Mononuclear cell (primary cell): Measurements from ENCODE around the gene SLC44A1. TPM values are rescaled to one million over a fixed set of nuclear protein-coding genes. Genes with fewer than 3 reads are reported as not detected.
"Not testable (repeated sequence)": the region's sequence is repeated elsewhere in the genome, so short reads cannot be mapped to it uniquely, and the experiment has no call there.

Experiments
- H3K27me3 ChIP-seq: 2 replicates; pipeline ENCODE4 v1.6.0; 2011; ENCODE audit warnings: low read length, control low read depth; ENCODE audit not compliant: insufficient read depth
- H3K4me1 ChIP-seq: 2 replicates; pipeline ENCODE4 v1.5.1; 2011; ENCODE audit warnings: mild to moderate bottlenecking, low read length, control low read depth; ENCODE audit not compliant: insufficient read depth
- H3K4me3 ChIP-seq: 2 replicates; pipeline ENCODE4 v1.5.1; 2011; ENCODE audit warnings: mild to moderate bottlenecking, low read length, moderate library complexity
- H3K9me3 ChIP-seq: 2 replicates; pipeline ENCODE4 v1.5.1; 2011; ENCODE audit warnings: low read depth, mild to moderate bottlenecking, control low read depth, low read length
- total RNA-seq: library from RNA; depleted of rRNA; stranded (reverse); fragments of >200 nt; gene quantifications from one replicate; pipeline ENCODE4 v1.2.3, GENCODE V29; 2012

SLC44A1 gene
- total RNA-seq, 1 donor = 8.2 TPM

DNA sequence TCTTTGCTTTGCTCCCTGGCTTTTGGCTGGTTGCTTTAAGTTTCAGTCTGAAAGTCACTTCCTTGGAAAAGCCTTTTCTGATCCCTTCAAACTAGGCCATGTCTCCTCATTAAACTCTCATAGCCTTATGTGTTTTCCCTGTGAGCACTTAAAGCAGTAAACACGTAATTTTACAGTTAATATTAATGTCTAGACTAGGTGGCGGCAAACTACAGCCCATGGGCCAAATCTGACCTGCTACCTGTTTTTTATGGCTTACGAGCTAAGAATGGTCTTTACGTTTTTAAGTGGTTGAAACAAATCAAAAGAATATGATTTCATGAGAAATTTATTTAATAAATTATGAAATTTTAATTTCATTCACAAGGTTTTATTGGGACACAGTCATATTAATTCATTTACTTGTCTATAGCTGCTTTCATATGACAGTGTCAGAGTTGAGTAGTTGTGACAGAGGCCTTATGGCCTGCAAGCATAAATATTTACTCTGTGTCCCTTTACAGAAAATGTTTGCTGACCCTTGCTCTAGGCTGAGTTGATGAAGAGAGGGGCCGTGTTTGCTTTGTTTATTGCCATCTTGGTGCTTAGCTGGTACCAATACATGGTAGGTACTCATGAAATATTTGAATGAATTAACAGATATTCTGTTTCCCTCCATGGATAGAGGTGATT is 7.4 kb downstream of the SLC44A1 start:
- H3K4me3 ChIP-seq = no peak overlapping the region
- no peaks in the 10 kb centered on the region for H3K9me3 ChIP-seq
- peaks cover under 1% of the 10 kb centered on the region for H3K4me1 ChIP-seq
- H3K27me3 ChIP-seq = no peaks in the 10 kb centered on the region

DNA sequence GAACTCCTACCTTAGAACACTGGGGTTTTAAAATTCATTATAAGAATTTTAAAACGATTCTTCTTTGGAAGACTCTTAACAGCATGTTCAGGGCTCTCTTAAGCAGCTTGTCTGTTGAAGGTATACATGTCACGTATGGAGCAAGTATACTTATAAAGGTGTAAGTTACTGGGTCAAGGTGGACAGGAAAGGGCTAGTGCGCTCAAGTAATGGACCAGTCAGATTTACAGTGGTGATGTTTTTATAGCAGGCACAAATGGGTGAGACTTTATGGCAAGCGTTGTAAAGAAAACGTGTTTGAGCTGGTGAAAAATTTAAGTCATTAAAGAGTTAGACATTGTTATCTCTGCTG is 7.9 kb downstream of the SLC44A1 start:
- Histone ChIP-seq H3K27me3 (no peaks in the 10 kb centered on the region), H3K4me1 (peaks cover 3% of the 10 kb centered on the region), H3K4me3 (no peak overlapping the region), H3K9me3 (no peaks in the 10 kb centered on the region)

DNA sequence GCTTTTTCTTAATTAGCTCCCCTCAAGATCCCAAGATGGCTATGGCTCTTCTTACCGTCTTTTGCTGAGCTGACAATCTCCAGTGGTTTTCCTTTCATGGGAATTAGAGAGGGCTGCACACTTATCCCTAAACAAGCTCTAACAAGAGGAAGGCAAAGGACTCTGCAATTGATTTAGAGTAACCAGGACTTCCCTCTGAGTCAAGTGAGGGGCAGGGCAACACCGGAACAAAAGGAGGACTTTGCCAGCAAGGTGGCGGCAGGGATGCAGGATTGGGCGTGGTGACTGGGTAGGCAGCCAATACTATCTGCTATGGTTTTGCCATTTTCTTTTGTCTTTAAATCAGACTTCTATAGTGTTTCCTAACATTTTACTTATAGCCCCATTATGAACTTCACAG is 9.8 kb downstream of the SLC44A1 start:
- no peak overlapping the region for H3K4me3 ChIP-seq
- H3K27me3 ChIP-seq = no peaks in the 10 kb centered on the region
- no peaks in the 10 kb centered on the region for H3K9me3 ChIP-seq
- peaks cover 12% of the 10 kb centered on the region for H3K4me1 ChIP-seq

DNA sequence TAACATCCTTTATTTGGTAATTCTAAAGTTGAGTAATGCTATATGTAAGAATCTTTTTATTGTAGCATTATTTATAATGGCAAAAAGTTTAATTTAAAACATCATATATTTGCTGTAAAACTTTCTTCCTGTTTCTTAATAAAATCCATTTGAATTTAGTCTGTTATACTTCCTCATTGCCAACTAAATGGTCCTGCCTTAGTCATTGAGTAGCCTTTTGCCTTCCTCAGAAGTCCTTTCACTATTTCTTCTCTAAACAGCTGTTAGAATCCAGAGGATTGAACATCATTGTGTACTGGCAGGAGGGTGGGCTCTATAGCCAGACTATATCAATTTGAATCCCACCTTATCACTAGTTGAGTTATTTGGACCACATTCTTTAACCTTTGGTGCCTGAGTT is 11.0 kb downstream of the SLC44A1 start:
- Histone ChIP-seq H3K27me3 (no peaks in the 10 kb centered on the region), H3K4me1 (peaks cover 16% of the 10 kb centered on the region), H3K4me3 (no peak overlapping the region), H3K9me3 (no peaks in the 10 kb centered on the region)

DNA sequence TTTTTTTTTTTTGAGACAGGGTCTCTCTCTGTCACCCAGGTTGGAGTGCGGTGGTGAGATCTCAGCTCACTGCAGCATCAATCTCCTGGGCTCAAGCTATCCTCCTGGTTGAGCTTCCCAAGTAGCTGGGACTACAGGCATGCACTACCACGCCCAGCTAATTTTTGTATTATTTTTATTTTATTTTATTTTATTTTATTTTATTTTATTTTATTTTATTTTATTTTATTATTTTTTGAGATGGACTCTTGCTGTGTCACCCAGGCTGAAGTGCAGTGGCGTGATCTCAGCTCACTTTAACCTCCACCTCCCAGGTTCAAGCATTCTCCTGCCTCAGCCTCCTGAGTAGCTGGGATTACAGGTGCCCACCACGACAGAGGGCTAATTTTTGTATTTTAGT is 12.1 kb downstream of the SLC44A1 start:
- H3K9me3 ChIP-seq, H3K4me3 ChIP-seq, H3K27me3 ChIP-seq: not testable (repeated sequence)
- peaks cover 16% of the 10 kb centered on the region for H3K4me1 ChIP-seq

DNA sequence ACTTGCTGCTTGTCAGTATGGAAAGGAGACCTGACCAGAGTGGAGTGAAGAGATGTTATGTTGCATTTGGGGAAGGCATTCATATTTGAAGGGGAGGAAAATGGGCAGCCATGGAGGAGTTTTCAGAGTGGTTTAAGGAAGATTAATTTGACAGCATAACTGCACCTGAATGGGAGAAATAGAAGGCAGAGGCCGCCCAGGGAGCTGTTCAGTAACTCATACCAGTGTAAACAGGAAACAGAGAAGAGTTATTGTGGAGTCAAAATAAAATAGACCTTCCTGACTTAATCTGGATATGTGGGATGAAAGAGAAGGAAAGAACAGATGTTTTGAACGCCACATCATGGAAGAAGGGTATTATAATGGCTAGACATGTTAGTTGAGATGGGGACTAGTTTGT is 13.4 kb downstream of the SLC44A1 start:
- Histone ChIP-seq H3K4me3 (no peak overlapping the region), H3K9me3 (no peaks in the 10 kb centered on the region), H3K4me1 (peaks cover 16% of the 10 kb centered on the region), H3K27me3 (no peaks in the 10 kb centered on the region)

DNA sequence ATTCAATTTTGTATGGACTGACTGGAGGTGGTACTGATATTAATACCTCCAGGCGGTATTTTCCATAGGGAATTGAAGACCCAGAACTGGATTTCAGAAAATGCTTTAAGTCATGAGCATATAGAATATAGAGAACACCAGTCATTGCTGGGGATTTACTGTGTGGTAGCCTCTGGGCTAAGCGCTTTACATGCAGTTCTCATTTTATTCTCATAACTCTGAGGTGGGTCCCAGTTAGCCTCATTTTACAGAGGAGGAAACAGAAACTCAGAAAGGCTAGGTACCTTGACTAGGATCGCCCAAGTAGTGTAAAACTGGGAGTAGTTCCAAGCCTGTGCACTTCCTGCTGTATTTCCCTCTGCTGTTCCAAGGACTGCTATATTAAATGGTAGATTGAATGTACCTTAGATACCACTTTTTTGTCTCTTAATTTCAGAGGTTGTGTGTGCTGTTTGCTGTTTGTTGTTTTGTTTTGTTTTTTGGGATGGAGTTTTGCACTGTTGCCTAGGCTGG is 13.8 kb downstream of the SLC44A1 start:
- Histone ChIP-seq H3K27me3 (no peaks in the 10 kb centered on the region), H3K9me3 (no peaks in the 10 kb centered on the region), H3K4me3 (no peak overlapping the region), H3K4me1 (peaks cover 16% of the 10 kb centered on the region)

DNA sequence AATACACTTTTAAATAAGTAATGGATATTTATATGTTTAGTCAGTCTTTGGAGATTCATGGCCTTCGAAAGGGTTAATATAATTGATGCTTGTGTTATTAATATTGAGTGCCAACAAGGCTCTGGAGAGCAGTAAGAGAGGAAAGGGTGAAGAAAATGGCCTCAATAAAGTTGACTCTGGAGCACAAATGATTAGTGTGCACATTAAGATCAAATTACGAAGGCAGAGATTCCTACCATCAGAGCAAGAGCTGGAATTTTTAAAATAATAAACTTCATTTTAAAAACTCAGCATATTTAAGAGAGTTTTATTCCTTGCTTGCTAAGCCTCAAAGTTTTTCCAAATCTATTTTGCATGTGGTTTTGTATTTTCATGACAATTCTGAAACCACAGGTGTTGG is 14.8 kb downstream of the SLC44A1 start:
- Histone ChIP-seq H3K27me3 (no peaks in the 10 kb centered on the region), H3K4me3 (no peak overlapping the region), H3K9me3 (no peaks in the 10 kb centered on the region), H3K4me1 (peaks cover 20% of the 10 kb centered on the region)

DNA sequence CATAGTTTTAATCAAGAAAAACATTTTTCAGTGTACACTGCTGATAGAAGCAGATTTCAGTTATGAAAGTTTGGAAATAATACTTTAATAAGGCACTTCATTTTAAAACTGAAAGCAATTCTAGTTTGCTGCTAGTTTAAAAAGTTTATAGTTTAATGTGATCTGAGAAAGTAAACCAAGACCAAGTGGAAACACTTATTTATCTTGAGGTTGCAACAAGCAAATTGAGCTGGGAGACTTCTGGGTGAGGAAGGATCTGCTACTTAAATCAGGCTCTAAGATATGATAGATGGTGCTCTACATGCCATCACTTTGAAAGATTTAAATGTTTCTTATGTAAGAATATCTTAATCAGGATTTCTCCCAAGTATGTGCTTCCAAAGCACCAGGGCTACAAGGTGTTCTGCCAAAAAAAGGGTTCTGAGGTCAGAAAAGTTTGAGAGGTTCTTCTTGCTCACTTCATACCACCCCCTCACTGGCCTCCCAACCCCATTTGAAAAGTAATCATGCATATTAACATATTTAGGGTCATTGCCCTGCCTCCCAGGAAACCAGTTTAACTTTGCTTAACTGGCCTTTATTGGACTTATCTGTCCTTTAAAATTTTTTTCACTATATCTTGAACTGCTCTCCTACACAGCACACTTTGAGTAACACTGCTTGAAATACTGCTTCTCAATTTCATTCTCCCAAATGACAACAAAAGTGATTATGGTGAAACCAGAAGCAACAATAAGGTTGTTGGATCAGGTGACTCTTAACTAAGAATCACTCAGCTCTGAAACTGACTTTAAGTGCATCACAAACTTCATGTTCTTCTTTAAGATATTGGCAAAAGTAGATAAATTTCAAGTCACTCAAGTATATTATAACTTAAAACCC is 15.5 kb downstream of the SLC44A1 start:
- no peaks in the 10 kb centered on the region for H3K9me3 ChIP-seq
- peaks cover 24% of the 10 kb centered on the region for H3K4me1 ChIP-seq
- no peaks in the 10 kb centered on the region for H3K27me3 ChIP-seq
- H3K4me3 ChIP-seq = no peak overlapping the region

DNA sequence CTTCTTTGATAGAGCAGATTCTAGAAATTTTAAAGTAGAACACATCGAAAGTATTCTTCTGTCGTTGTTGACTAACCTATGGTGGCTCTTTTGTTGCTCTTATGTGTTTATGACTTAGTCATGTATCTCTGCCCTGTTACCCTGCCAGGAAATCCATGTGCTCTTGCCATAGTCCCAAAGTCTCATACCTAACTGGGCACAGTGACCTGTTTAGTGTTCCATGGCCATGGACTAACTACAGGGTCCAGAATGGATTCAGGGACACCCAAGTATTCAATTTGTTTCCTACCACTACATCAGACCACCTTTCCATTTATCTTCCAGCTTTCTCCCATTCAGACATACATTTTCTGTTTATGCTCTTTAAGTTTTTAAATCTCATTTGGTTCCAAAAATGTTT is 18.0 kb downstream of the SLC44A1 start:
- no peak overlapping the region for H3K4me3 ChIP-seq
- no peaks in the 10 kb centered on the region for H3K9me3 ChIP-seq
- no peaks in the 10 kb centered on the region for H3K27me3 ChIP-seq
- peaks cover 20% of the 10 kb centered on the region for H3K4me1 ChIP-seq

DNA sequence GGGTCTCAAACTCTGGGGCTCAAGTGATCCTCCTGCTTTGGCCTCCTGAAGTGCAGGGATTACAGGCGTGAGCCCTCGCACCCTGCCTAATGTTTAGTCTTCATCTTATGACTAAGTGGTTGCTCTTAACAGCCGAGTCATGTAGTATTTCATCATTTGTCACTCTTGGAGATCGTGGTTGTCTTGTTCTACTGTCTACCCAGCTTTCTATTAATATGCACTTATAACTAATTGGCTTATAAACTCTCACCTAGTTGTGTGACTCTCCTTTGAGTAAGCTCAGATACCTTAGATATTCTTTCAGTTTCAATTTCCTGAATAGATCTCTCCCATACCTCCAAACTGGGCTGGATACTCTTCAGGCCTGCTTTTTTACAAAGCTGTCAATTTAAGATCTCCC is 19.9 kb downstream of the SLC44A1 start:
- H3K27me3 ChIP-seq = no peaks in the 10 kb centered on the region
- H3K4me3 ChIP-seq = no peak overlapping the region
- peaks cover 12% of the 10 kb centered on the region for H3K4me1 ChIP-seq
- H3K9me3 ChIP-seq = no peaks in the 10 kb centered on the region

DNA sequence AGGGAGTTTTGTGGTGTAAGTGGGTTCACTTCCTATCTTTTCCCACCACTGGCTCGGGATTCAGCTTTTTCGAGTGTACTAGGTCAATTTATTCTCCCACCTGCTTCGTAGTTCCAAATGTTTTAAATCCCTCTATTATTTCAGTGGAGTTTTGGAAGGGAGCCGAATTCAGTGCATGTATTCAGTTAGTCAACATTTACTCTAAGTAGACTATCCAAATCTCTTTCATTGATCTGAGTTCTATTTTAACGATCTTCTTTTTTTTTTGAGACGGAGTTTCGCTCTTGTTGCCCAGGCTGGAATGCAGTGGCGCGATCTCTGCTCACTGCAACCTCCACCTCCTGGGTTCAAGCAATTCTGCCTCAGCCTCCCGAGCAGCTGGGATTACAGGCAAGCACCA is 23.8 kb downstream of the SLC44A1 start:
- not testable (repeated sequence) for H3K9me3 ChIP-seq, H3K4me3 ChIP-seq, H3K4me1 ChIP-seq, H3K27me3 ChIP-seq

DNA sequence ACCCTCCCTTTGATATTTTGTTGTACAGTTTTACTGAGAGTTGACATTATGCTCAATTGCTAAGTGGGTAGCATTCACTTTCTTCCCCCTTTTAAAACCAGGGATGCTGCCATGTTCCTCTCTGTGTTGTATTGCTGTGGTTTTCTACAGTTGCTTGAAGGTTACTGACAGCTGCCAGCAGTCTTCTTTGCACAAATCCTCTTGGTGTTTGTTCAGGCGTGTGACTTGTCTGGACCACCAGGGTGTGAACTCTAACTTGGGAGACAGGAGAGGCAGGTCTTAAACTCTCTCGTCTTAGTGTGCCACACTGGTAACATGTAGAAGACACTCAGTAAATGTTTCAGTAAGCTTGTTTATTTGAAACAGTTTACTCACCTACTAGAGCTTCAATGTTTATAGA is 25.1 kb downstream of the SLC44A1 start:
- no peaks in the 10 kb centered on the region for H3K27me3 ChIP-seq
- no peak overlapping the region for H3K4me3 ChIP-seq
- H3K9me3 ChIP-seq = no peaks in the 10 kb centered on the region
- H3K4me1 ChIP-seq = peaks cover 1% of the 10 kb centered on the region

DNA sequence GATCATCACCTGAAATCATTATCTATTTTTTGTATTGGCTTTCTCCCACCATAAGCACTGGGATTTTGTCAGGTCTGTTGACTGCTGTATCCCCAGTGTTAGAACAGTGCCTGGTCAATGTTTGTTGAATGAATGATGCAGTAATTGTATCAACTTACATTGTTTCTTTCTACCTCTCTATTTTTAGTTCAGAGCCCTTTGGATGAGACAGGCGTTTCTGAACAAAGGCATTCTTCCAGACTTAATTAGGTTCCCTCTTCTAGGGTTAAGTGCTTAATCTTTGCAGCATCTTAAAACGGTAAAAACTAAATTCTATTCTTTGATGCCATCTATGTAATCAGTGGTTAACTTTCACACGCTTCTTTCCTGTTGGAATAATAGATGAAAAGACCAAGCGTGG is 26.3 kb downstream of the SLC44A1 start:
- H3K4me3 ChIP-seq = no peak overlapping the region
- H3K4me1 ChIP-seq = no peaks in the 10 kb centered on the region
- no peaks in the 10 kb centered on the region for H3K27me3 ChIP-seq
- H3K9me3 ChIP-seq = no peaks in the 10 kb centered on the region

DNA sequence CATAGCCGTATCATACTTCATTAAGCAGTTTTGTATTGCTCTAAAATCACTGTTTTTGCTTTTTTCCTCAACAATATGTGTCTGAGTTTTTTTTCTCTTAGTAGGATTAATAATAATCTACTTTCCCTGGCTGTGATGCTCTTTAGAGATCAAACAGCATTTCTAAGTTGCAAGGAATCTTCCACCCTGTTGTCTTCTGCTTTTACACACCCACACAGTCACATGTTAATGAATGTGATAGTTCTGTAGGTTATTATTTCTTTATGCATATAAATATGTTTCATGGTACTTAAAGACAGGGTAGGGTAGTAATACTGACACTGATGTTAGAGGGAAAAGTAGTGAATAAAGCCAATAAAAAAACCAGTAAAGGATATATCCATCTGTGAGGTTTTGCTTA is 29.3 kb downstream of the SLC44A1 start:
- no peaks in the 10 kb centered on the region for H3K4me1 ChIP-seq
- H3K27me3 ChIP-seq = no peaks in the 10 kb centered on the region
- H3K4me3 ChIP-seq = no peak overlapping the region
- no peaks in the 10 kb centered on the region for H3K9me3 ChIP-seq

DNA sequence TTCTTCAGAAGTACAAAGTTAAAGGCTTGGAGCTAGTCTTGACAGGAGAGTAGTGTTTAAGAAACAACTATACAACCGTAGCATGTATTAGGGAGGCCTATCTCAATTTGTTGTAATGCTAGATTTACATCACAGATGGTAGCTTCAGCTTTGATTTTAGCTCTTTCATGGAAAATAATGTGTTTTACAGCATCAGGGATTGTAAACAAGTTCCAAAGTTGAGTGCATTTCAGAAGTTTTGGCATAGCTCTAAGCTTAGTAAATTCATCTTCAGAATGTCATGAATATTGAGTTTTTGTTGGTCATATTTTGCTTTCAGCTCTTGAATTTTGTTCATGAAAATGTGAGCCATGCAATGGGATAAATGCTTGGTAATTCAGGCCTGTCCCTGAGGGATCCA is 30.7 kb downstream of the SLC44A1 start:
- Histone ChIP-seq H3K4me3 (no peak overlapping the region), H3K27me3 (no peaks in the 10 kb centered on the region), H3K9me3 (no peaks in the 10 kb centered on the region), H3K4me1 (no peaks in the 10 kb centered on the region)
